HL-60 (cell line): Measurements from ENCODE around the gene NUP98.

ENCODE experiments used
- POLR2AphosphoS5 ChIP-seq: IDR thresholded peaks from 2 replicates; pipeline ENCODE4 v1.6.1; 2012; ENCODE audit warnings: low read depth
- TF ChIP-seq, protein P1 (sequence below): IDR thresholded peaks from one replicate; pipeline ENCODE4 v1.5.1; 2011; ENCODE audit warnings: low read length, control low read depth, inconsistent platforms; ENCODE audit not compliant: insufficient read depth

- TF ChIP-seq, protein P1, sequence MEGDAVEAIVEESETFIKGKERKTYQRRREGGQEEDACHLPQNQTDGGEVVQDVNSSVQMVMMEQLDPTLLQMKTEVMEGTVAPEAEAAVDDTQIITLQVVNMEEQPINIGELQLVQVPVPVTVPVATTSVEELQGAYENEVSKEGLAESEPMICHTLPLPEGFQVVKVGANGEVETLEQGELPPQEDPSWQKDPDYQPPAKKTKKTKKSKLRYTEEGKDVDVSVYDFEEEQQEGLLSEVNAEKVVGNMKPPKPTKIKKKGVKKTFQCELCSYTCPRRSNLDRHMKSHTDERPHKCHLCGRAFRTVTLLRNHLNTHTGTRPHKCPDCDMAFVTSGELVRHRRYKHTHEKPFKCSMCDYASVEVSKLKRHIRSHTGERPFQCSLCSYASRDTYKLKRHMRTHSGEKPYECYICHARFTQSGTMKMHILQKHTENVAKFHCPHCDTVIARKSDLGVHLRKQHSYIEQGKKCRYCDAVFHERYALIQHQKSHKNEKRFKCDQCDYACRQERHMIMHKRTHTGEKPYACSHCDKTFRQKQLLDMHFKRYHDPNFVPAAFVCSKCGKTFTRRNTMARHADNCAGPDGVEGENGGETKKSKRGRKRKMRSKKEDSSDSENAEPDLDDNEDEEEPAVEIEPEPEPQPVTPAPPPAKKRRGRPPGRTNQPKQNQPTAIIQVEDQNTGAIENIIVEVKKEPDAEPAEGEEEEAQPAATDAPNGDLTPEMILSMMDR, result no peak
- TF ChIP-seq POLR2AphosphoS5, result no peak
Measured at GRCh38 chr11:3627291-3627690, 170.1 kb downstream of the NUP98 start.
